ENCODE measurements around the gene SLC25A21.

GRCh38 chr14:36659010-36659821, 513.2 kb downstream of the SLC25A21 start:
- no peak for TF ChIP-seq POLR2A (IDR thresholded peaks at IDR 0.05)
- TF ChIP-seq CTCF (IDR thresholded peaks at IDR 0.05): no peak
- TF ChIP-seq POLR2AphosphoS5 (IDR thresholded peaks at IDR 0.05): no peak

Data from stomach (tissue), 4 donors.